Muscle layer of colon (tissue), 2 donors: ENCODE data around the gene FGF6.

ENCODE experiments used
- H3K27ac ChIP-seq: one replicate; pipeline ENCODE4 v1.7.0; 2013; ENCODE audit warnings: low read depth, mild to moderate bottlenecking, low read length, moderate library complexity
- H3K27me3 ChIP-seq, 2 donors: one replicate each; pipeline ENCODE4 v1.7.0; 2013; ENCODE audit warnings: low read length in 2 of 2, mild to moderate bottlenecking in 2 of 2; ENCODE audit not compliant: insufficient read depth in 2 of 2, control insufficient read depth in 1 of 2
- H3K36me3 ChIP-seq: one replicate; pipeline ENCODE4 v1.7.0; 2013; ENCODE audit warnings: mild to moderate bottlenecking, low read length; ENCODE audit not compliant: insufficient read depth
- H3K4me1 ChIP-seq: one replicate; pipeline ENCODE4 v1.7.0; 2013; ENCODE audit warnings: mild to moderate bottlenecking, low read length; ENCODE audit not compliant: insufficient read depth
- H3K4me3 ChIP-seq, 2 donors: one replicate each; pipeline ENCODE4 v1.7.0; 2013; ENCODE audit warnings: low read length in 2 of 2, low read depth in 1 of 2, mild to moderate bottlenecking in 1 of 2, moderate library complexity in 1 of 2
- H3K9ac ChIP-seq: one replicate; pipeline ENCODE4 v1.7.0; 2013; ENCODE audit warnings: low read length
- H3K9me3 ChIP-seq: one replicate; pipeline ENCODE4 v1.7.0; 2013; ENCODE audit warnings: mild to moderate bottlenecking, low read length
- donor health status: abdominal sarcoma.
- donor health status: Adenocarcinoma of cecum.

The FGF6 gene

GRCh38 chr12:4387607-4388006 lies 58.0 kb downstream of the FGF6 start:
- Histone ChIP-seq H3K9me3 (no peaks in the 10 kb centered on the region), H3K36me3 (no peaks in the 10 kb centered on the region), H3K4me1 (no peaks in the 10 kb centered on the region), H3K27ac (no peak overlapping the region), H3K4me3 (no peak overlapping the region), H3K27me3 (peaks cover 0 to 6% of the 10 kb centered on the region in 2 donors), H3K9ac (no peak overlapping the region)

- no peaks in the 10 kb centered on the region for H3K9me3 ChIP-seq
- H3K9ac ChIP-seq: no peak overlapping the region
- no peaks in the 10 kb centered on the region for H3K27me3 ChIP-seq
- H3K4me3 ChIP-seq: no peak overlapping the region
- no peaks in the 10 kb centered on the region for H3K4me1 ChIP-seq
- no peaks in the 10 kb centered on the region for H3K36me3 ChIP-seq
- H3K27ac ChIP-seq: no peak overlapping the region
These were observed 58.8 kb downstream of the FGF6 start for GRCh38 chr12:4386801-4387200.
